ENCODE measurements around the gene MRPL41.

DNA sequence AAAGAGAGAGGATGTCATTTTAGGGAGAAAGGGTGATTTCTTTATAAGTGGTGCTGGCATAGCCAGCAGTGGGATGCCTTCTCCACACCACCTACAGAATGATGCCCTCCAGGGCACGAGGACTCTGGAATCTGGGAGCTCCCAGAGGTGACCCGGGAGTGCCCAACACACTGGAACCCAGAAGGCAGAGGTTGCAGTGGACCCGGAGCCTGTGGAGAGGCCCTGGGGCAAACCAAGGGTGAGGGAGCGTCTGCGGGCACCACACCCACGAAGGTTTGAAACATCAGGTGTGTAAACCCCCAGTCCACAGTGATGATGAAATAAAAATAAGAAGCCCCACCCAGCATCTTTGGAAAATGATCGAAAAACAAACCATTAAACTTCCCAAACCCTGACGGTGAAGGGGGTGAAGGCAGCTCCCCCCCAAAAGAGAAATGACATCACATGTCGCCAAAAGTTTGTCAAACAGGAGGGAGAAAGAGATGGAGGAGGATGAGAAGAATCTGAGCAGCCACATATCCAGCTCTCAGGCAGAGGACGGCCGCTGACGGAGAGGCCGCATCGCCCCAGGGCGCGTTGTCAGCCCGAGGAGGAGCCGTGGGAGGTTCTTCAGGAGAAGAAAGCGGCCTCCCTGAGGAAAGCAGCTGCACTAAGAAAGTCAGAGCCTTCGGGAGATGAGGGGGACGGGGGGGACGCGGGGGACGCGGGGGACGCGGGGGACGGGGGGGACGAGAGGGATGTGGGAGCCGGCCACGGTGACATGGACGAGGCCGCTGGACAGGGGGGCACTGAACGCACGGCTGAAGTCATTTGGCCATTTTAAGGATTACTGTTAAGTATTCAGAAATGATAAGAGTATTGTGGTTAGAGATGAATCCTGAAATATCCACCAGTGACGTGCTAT is 49.4 kb upstream of the MRPL41 start:
- TF ChIP-seq EZH2phosphoT487 (IDR thresholded peaks at IDR 0.05; ENCODE audit: borderline replicate concordance), result no peak
- TF ChIP-seq, protein P1, sequence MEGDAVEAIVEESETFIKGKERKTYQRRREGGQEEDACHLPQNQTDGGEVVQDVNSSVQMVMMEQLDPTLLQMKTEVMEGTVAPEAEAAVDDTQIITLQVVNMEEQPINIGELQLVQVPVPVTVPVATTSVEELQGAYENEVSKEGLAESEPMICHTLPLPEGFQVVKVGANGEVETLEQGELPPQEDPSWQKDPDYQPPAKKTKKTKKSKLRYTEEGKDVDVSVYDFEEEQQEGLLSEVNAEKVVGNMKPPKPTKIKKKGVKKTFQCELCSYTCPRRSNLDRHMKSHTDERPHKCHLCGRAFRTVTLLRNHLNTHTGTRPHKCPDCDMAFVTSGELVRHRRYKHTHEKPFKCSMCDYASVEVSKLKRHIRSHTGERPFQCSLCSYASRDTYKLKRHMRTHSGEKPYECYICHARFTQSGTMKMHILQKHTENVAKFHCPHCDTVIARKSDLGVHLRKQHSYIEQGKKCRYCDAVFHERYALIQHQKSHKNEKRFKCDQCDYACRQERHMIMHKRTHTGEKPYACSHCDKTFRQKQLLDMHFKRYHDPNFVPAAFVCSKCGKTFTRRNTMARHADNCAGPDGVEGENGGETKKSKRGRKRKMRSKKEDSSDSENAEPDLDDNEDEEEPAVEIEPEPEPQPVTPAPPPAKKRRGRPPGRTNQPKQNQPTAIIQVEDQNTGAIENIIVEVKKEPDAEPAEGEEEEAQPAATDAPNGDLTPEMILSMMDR (conservative IDR thresholded peaks at IDR 0.05; ENCODE audit: low read length), result no peak

All from Loucy (cell line).